ENCODE data around the gene FBRSL1.

GRCh38 chr12:132444283-132444682, 45.7 kb upstream of the FBRSL1 start:
- TF ChIP-seq, protein P1, sequence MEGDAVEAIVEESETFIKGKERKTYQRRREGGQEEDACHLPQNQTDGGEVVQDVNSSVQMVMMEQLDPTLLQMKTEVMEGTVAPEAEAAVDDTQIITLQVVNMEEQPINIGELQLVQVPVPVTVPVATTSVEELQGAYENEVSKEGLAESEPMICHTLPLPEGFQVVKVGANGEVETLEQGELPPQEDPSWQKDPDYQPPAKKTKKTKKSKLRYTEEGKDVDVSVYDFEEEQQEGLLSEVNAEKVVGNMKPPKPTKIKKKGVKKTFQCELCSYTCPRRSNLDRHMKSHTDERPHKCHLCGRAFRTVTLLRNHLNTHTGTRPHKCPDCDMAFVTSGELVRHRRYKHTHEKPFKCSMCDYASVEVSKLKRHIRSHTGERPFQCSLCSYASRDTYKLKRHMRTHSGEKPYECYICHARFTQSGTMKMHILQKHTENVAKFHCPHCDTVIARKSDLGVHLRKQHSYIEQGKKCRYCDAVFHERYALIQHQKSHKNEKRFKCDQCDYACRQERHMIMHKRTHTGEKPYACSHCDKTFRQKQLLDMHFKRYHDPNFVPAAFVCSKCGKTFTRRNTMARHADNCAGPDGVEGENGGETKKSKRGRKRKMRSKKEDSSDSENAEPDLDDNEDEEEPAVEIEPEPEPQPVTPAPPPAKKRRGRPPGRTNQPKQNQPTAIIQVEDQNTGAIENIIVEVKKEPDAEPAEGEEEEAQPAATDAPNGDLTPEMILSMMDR (IDR thresholded peaks at IDR 0.05) = no peak
- no peak for TF ChIP-seq POLR2A (IDR thresholded peaks at IDR 0.05)

All from breast epithelium (tissue), 3 donors.